Measurements from ENCODE around the gene DNMT1.
"Not testable (repeated sequence)": the region's sequence is repeated elsewhere in the genome, so short reads cannot be mapped to it uniquely, and the experiment has no call there.

The DNMT1 gene

GRCh38 chr19:10182076-10182475 is 12.7 kb downstream of the DNMT1 start:
- DNase-seq = no peak

GRCh38 chr19:10180459-10180858 is 14.3 kb downstream of the DNMT1 start:
- no peak for DNase-seq

- not testable (repeated sequence) for DNase-seq
Observed at GRCh38 chr19:10180024-10180423, 14.7 kb downstream of the DNMT1 start.

- DNase-seq = no peak
Observed at GRCh38 chr19:10173527-10173926, 21.2 kb downstream of the DNMT1 start.

- DNase-seq = no peak
Observed at GRCh38 chr19:10168386-10168948, 26.3 kb downstream of the DNMT1 start.

- DNase-seq = no peak
Observed at GRCh38 chr19:10167459-10167858, 27.3 kb downstream of the DNMT1 start.

GRCh38 chr19:10166501-10166900 is 28.3 kb downstream of the DNMT1 start:
- DNase-seq = not testable (repeated sequence)

GRCh38 chr19:10166046-10166445 is 28.7 kb downstream of the DNMT1 start:
- DNase-seq = no peak

- no peak for DNase-seq
Observed at GRCh38 chr19:10163536-10163935, 31.2 kb downstream of the DNMT1 start.

GRCh38 chr19:10159610-10160009 is 35.1 kb downstream of the DNMT1 start:
- DNase-seq = no peak

- no peak for DNase-seq
Observed at GRCh38 chr19:10158485-10158884, 36.3 kb downstream of the DNMT1 start.

GRCh38 chr19:10158071-10158470 is 36.7 kb downstream of the DNMT1 start:
- no peak for DNase-seq

- DNase-seq = no peak
Observed at GRCh38 chr19:10155839-10156238, 38.9 kb downstream of the DNMT1 start.

- DNase-seq = no peak
Observed at GRCh38 chr19:10152100-10152499, 42.7 kb downstream of the DNMT1 start.

GRCh38 chr19:10151521-10151920 is 43.2 kb downstream of the DNMT1 start:
- DNase-seq = no peak

GRCh38 chr19:10149427-10149826 is 45.3 kb downstream of the DNMT1 start:
- DNase-seq = no peak

- no peak for DNase-seq
Observed at GRCh38 chr19:10146142-10146541, 48.6 kb downstream of the DNMT1 start.

GRCh38 chr19:10145031-10145430 is 49.7 kb downstream of the DNMT1 start:
- no peak for DNase-seq

- DNase-seq = no peak
Observed at GRCh38 chr19:10144361-10144760, 50.4 kb downstream of the DNMT1 start.

- DNase-seq = no peak
Observed at GRCh38 chr19:10143681-10144080, 51.1 kb downstream of the DNMT1 start.

GRCh38 chr19:10142701-10143375 is 51.9 kb downstream of the DNMT1 start:
- DNase-seq = no peak

GRCh38 chr19:10141973-10142372 is 52.8 kb downstream of the DNMT1 start:
- no peak for DNase-seq

GRCh38 chr19:10141479-10141878 is 53.3 kb downstream of the DNMT1 start:
- DNase-seq = no peak

- DNase-seq = no peak
Observed at GRCh38 chr19:10139952-10140351, 54.8 kb downstream of the DNMT1 start.
